ENCODE results near the gene FARP1.

Gene FARP1

DNA sequence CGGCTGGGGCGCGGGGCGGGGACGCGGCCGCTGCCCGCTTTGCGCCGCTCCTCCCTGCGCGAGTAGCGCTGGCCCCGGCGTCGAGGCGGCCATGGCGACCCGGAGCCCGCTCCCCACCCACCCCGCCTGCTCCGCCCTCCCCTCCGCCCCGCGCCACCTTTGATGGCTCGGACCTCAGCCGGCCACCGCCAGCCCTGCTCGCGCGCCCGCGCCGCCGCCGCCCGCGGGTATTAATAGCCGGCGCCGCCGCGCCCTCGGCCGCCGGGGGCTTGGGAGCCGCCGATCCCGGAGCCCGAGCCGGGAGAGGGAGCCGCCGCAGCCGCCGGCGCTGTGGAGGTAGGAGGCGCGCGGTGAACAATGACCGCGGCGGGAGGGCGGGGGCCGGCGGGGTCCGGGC lies 261 bp downstream of the FARP1 start:
- H3K9ac ChIP-seq (ENCODE audit: low read length), result peak overlapping the region; percentile 73
- no peaks in the 10 kb centered on the region for H3K9me3 ChIP-seq (ENCODE audit: control insufficient read depth, low read length)
- no peaks in the 10 kb centered on the region for H3K36me3 ChIP-seq (ENCODE audit: control insufficient read depth, insufficient read depth, low read length)
- H3K4me1 ChIP-seq (ENCODE audit: control insufficient read depth, insufficient read depth, low read length), result peaks cover 19% of the 10 kb centered on the region
- peaks cover 8% of the 10 kb centered on the region for H3K27me3 ChIP-seq (ENCODE audit: control insufficient read depth, insufficient read depth, low read length)
- no peak overlapping the region for H3K4me3 ChIP-seq (ENCODE audit: low read length)

DNA sequence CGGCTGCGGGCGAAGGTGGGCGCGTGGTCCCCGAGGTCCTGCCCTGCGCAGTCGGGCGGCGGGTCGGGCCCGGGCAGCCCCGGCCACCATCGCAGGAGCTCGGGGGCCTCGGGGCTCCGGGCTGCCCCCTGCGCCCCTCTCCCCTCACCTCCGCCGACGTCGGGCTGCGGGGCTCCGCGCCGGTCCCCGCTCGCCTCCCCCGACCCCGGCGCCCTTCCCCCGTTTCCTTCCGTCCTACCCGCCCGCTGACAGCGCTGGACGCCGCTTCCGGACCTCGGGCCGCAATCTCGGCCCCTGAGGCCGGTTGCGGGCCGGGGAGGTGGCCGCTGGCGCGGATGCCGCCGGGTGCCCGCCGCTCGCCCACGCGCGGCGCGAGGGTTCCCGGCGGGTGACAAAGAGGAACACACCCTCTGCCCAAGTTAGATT lies 720 bp downstream of the FARP1 start:
- Histone ChIP-seq H3K36me3 (ENCODE audit: control insufficient read depth, insufficient read depth, low read length) (no peaks in the 10 kb centered on the region), H3K4me1 (ENCODE audit: control insufficient read depth, insufficient read depth, low read length) (peaks cover 19% of the 10 kb centered on the region), H3K27me3 (ENCODE audit: control insufficient read depth, insufficient read depth, low read length) (peaks cover 8% of the 10 kb centered on the region), H3K4me3 (ENCODE audit: low read length) (peak overlapping the region; percentile 18), H3K9me3 (ENCODE audit: control insufficient read depth, low read length) (no peaks in the 10 kb centered on the region), H3K9ac (ENCODE audit: low read length) (peak overlapping the region; percentile 73)

DNA sequence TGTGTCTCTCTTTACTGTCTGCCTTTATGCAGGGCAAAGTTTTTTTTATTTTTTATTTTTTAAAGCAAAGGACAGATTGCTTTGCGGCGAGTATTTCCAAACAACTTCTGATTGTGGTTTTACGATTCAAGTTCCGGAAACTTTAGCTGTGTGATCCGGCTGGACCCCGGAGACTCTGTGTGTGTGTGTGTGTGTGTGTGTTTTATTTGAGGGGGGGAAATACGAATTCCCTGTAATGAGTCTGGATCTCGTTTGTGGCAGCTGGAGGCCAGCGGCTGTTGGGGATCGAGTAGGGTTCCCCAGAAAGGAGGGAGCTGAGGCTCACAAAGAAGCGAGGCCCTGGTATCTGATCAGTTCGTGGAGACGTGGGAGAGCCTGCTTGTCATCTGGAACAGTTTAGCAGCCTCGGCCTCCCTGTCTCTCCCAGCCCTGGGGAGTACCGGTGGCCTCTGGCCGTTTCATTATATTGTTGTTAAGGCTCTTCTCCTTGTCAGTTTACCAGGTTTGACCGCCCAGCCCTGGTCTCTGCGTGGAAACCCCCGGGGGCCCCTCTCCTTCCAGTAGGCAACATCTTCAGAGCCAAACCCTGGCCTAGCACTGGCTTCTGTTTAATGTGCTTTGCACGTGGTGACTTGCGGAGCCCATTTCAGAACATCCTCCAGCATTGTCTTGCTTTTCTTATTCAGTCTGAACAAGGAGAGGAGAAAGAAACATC lies 1.3 kb downstream of the FARP1 start:
- H3K36me3 ChIP-seq (ENCODE audit: control insufficient read depth, insufficient read depth, low read length), result no peaks in the 10 kb centered on the region
- H3K9me3 ChIP-seq (ENCODE audit: control insufficient read depth, low read length), result no peaks in the 10 kb centered on the region
- peaks cover 8% of the 10 kb centered on the region for H3K27me3 ChIP-seq (ENCODE audit: control insufficient read depth, insufficient read depth, low read length)
- H3K4me1 ChIP-seq (ENCODE audit: control insufficient read depth, insufficient read depth, low read length), result peaks cover 19% of the 10 kb centered on the region
- H3K9ac ChIP-seq (ENCODE audit: low read length), result peak overlapping the region; percentile 73
- peak overlapping the region; percentile 18 for H3K4me3 ChIP-seq (ENCODE audit: low read length)

DNA sequence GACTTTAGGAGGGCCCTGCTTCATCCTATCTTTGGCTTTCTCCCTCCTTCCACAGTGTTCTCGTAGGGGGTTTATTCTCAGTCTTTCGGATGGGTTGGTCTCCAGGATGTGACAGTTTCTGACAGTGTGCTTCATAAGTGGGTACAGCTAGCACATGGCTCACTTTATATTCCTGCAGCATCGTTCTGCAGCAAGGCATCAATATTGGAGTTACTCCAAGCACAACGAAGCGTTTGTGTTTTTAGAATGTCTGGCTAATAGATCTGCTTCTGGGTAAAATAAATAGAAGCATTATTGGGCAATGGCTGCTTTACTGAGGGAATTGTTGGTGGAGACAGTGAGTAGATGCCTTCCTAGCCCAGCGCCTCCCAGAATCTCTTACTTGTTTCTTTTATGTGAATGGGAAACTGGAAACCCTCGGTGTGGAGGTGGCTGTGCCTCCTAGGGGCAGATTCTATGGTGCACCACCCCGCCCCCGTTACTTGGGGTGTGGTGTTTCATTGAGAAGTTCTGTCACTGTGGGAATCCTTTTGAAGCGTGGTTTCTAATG lies 2.0 kb downstream of the FARP1 start:
- H3K27me3 ChIP-seq (ENCODE audit: control insufficient read depth, insufficient read depth, low read length), result peaks cover 8% of the 10 kb centered on the region
- peaks cover 19% of the 10 kb centered on the region for H3K4me1 ChIP-seq (ENCODE audit: control insufficient read depth, insufficient read depth, low read length)
- H3K9ac ChIP-seq (ENCODE audit: low read length), result peak overlapping the region; percentile 73
- H3K4me3 ChIP-seq (ENCODE audit: low read length), result peak overlapping the region; percentile 18
- no peaks in the 10 kb centered on the region for H3K36me3 ChIP-seq (ENCODE audit: control insufficient read depth, insufficient read depth, low read length)
- H3K9me3 ChIP-seq (ENCODE audit: control insufficient read depth, low read length), result no peaks in the 10 kb centered on the region

DNA sequence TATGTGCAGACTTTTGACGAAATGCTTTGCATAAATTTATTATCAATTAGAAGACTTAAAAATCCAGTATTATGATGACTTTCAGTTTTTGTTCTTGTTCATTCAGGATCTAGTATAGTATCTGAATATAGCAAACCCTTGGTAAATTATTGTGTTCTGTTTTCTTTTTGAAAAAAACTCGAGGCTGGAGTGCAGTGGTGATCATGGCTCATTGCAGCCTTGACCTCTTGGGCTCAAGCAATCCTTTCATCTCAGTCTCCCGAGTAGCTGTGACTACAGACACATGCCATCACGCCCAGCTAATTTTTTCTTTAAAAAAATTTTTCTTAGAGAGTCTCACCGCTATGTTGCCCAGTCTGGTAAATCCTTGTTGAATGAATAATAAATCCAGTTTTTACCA lies 4.6 kb downstream of the FARP1 start:
- Histone ChIP-seq H3K27me3 (ENCODE audit: control insufficient read depth, insufficient read depth, low read length) (no peaks in the 10 kb centered on the region), H3K4me3 (ENCODE audit: low read length) (no peak overlapping the region), H3K36me3 (ENCODE audit: control insufficient read depth, insufficient read depth, low read length) (no peaks in the 10 kb centered on the region), H3K4me1 (ENCODE audit: control insufficient read depth, insufficient read depth, low read length) (peaks cover 15% of the 10 kb centered on the region), H3K9me3 (ENCODE audit: control insufficient read depth, low read length) (no peaks in the 10 kb centered on the region), H3K9ac (ENCODE audit: low read length) (no peak overlapping the region)

DNA sequence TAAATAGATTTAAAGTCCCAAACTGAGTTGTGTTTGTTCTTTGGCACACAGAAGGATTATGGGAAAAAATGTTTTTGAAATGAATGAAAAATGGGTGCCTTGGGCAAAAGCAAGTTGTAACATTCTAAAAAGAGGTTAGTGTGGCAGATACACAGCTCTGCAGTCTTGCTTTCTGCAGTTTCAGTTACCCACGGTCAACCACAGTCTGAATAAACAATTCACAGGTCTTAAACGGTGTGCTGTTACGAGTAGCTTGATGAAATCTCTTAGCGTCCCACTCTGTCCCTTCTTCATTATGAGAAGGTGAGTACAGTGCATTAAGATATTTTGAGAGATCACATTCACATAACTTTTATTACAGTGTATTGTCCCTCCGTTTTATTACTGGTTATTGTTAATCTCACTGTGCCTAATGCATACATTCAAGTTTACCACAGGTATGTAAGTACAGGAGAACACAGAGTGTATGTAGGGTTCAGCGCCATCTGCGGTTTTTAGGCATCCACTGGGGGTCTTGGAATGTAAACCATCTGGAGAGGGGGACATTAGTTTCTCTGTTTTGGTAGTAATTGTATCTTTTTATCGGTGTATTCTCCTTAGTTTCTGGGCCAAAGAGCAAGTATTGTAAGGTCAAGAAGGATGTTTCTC lies 8.1 kb downstream of the FARP1 start:
- Histone ChIP-seq H3K9ac (ENCODE audit: low read length) (no peak overlapping the region), H3K9me3 (ENCODE audit: control insufficient read depth, low read length) (no peaks in the 10 kb centered on the region), H3K27me3 (ENCODE audit: control insufficient read depth, insufficient read depth, low read length) (no peaks in the 10 kb centered on the region), H3K4me1 (ENCODE audit: control insufficient read depth, insufficient read depth, low read length) (peaks cover 6% of the 10 kb centered on the region), H3K36me3 (ENCODE audit: control insufficient read depth, insufficient read depth, low read length) (no peaks in the 10 kb centered on the region), H3K4me3 (ENCODE audit: low read length) (no peak overlapping the region)

DNA sequence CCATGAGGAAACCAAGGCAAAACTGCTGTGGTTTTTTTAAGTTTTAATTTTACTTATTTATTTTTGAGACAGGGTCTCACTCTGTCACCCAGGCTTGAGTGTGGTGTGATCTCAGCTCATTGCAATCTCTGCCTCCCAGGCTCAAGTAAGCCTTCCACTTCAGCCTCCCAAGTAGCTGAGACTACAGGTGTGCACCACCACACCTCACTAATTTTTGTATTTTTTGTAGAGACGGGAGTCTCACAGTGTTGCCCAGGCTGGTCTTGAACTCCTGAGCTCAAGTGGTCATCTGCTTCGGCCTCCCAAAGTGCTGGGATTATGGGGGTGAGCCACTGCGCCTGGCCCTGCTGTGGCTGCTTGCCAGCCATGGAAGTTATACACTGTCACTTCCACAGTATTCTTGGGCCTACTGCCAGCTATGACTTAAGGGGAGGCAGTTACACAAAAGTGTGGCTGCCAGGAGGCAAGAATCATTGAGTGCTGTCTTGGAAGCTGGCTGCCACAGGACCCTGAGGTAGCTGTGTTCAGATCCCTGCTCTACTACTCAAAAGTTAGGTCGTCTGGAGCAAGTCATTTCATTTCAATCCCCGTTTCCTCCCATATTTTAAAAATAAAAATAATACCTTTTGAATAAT lies 12.7 kb downstream of the FARP1 start:
- Histone ChIP-seq H3K9ac (ENCODE audit: low read length) (no peak overlapping the region), H3K9me3 (ENCODE audit: control insufficient read depth, low read length) (no peaks in the 10 kb centered on the region), H3K4me3 (ENCODE audit: low read length) (no peak overlapping the region), H3K4me1 (ENCODE audit: control insufficient read depth, insufficient read depth, low read length) (peaks cover 6% of the 10 kb centered on the region), H3K36me3 (ENCODE audit: control insufficient read depth, insufficient read depth, low read length) (no peaks in the 10 kb centered on the region), H3K27me3 (ENCODE audit: control insufficient read depth, insufficient read depth, low read length) (no peaks in the 10 kb centered on the region)

DNA sequence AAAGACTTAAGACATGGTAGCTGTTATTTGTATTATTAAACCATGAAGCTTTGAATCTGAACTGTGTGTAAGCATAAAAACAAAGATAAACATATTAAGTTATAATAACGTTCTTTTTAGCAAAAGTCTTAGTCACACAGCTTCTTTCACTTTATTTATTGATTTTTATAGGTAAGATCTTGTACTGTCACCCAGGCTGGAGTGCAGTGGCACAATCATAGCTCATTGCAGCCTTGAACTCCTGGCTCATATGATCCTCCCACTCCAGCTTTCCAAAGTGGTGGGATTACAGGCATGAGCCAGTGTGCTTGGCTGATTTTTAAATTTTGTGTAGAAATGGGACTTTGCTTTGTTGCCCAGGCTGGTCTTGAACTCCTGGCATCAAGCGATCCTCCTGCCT lies 13.4 kb downstream of the FARP1 start:
- H3K9ac ChIP-seq (ENCODE audit: low read length), result no peak overlapping the region
- no peaks in the 10 kb centered on the region for H3K9me3 ChIP-seq (ENCODE audit: control insufficient read depth, low read length)
- H3K4me1 ChIP-seq (ENCODE audit: control insufficient read depth, insufficient read depth, low read length), result peaks cover 6% of the 10 kb centered on the region
- H3K36me3 ChIP-seq (ENCODE audit: control insufficient read depth, insufficient read depth, low read length), result no peaks in the 10 kb centered on the region
- H3K27me3 ChIP-seq (ENCODE audit: control insufficient read depth, insufficient read depth, low read length), result no peaks in the 10 kb centered on the region
- no peak overlapping the region for H3K4me3 ChIP-seq (ENCODE audit: low read length)

DNA sequence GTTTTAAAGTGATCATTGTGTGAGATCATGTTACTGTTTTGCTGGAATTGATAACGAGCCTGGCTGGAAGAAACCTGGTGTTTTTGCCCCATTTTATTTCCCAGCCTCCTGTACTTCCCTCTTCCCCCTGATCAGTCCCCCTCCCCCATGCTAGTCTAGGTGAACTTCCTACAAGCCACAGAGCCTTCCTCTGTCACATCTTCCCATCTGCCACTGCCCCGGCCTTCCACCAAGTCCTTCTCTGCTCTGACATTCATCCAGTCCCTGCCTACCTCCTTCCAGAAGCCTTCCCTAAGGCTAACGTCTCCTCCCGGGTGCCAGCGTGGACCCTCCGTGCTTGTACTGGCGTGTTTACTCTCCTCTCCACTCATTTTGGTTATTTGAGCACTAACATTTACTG lies 14.3 kb downstream of the FARP1 start:
- Histone ChIP-seq H3K27me3 (ENCODE audit: control insufficient read depth, insufficient read depth, low read length) (no peaks in the 10 kb centered on the region), H3K4me3 (ENCODE audit: low read length) (no peak overlapping the region), H3K4me1 (ENCODE audit: control insufficient read depth, insufficient read depth, low read length) (peaks cover 6% of the 10 kb centered on the region), H3K9me3 (ENCODE audit: control insufficient read depth, low read length) (no peaks in the 10 kb centered on the region), H3K36me3 (ENCODE audit: control insufficient read depth, insufficient read depth, low read length) (no peaks in the 10 kb centered on the region), H3K9ac (ENCODE audit: low read length) (no peak overlapping the region)

DNA sequence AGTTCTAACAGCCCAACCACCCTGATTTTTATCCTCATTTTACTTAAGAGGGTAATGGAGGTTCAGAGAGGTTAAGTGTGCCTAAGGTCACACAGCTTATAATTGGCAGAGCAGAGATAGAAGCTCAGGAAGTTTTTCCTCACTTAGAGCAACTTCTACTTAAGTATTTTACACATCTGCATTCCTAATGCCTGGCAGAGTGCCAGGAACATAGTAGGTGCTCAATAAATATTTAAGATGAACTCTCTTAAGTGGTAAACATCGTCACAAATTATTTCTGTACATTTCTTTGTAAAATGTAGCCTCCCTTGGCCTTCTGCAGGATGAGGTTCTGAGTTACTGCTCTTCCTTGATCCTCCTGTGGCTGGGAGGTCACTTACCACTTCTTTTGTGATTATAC lies 14.7 kb downstream of the FARP1 start:
- Histone ChIP-seq H3K4me3 (ENCODE audit: low read length) (no peak overlapping the region), H3K9ac (ENCODE audit: low read length) (no peak overlapping the region), H3K27me3 (ENCODE audit: control insufficient read depth, insufficient read depth, low read length) (no peaks in the 10 kb centered on the region), H3K4me1 (ENCODE audit: control insufficient read depth, insufficient read depth, low read length) (peaks cover 6% of the 10 kb centered on the region), H3K36me3 (ENCODE audit: control insufficient read depth, insufficient read depth, low read length) (no peaks in the 10 kb centered on the region), H3K9me3 (ENCODE audit: control insufficient read depth, low read length) (no peaks in the 10 kb centered on the region)

DNA sequence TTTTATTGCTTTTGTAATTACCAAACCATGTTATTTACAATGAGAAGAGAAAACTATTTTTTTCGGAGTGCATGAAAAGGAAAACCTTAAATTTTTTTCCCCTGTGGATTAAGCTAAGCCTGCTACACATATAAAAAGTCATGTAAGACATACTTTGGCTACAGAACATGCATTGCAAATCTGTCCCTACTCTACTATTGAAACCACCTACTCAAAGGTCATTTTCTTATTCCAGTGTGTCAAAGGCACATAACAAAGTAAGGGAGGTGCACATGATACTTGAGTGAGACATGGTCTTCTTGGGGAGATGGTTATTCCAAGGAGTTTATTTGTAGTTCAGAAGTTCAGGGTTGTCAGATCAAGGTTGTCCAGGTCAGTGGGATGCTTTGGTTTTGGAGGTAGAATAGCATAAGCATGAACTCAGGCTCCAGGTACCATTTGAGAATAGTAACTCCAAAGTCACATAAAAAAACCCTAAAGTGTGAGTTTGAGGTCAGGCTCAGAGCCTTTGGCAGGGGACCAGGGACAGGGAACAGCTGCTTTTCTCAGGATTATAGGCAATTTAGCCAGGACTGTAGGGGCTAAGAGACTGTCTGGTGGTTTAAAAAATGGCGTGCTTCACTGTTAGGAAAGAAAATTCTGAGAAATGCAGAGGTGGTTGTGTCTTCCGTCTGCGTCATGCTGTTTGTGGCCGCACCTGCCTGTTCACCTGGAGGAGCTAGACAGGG lies 15.4 kb downstream of the FARP1 start:
- Histone ChIP-seq H3K4me3 (ENCODE audit: low read length) (no peak overlapping the region), H3K4me1 (ENCODE audit: control insufficient read depth, insufficient read depth, low read length) (peaks cover 6% of the 10 kb centered on the region), H3K9ac (ENCODE audit: low read length) (no peak overlapping the region), H3K36me3 (ENCODE audit: control insufficient read depth, insufficient read depth, low read length) (no peaks in the 10 kb centered on the region), H3K9me3 (ENCODE audit: control insufficient read depth, low read length) (no peaks in the 10 kb centered on the region), H3K27me3 (ENCODE audit: control insufficient read depth, insufficient read depth, low read length) (no peaks in the 10 kb centered on the region)

DNA sequence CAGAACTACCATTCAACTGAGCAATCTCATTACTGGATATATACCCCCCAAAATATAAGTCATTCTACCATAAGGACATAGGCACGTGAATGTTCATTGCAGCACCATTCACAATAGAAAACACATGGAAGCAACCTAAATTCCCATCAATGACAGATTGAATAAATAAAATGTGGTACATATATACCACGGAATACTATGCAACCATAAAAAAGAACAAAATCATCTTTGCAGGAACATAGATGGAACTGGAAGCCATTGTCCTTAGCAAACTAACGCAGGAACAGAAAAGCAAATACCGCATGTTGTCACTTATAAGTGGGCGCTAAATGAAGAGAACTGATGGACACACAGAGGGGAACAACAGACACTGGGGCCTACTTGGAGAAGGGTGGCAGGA lies 20.0 kb downstream of the FARP1 start:
- Histone ChIP-seq H3K4me1 (ENCODE audit: control insufficient read depth, insufficient read depth, low read length) (no peaks in the 10 kb centered on the region), H3K36me3 (ENCODE audit: control insufficient read depth, insufficient read depth, low read length) (no peaks in the 10 kb centered on the region), H3K9me3 (ENCODE audit: control insufficient read depth, low read length) (no peaks in the 10 kb centered on the region), H3K9ac (ENCODE audit: low read length) (no peak overlapping the region), H3K4me3 (ENCODE audit: low read length) (no peak overlapping the region), H3K27me3 (ENCODE audit: control insufficient read depth, insufficient read depth, low read length) (no peaks in the 10 kb centered on the region)

All from mucosa of stomach (tissue), 1 donor.